Stimulated activated naive CD8-positive, alpha-beta T cell treated with anti-CD3 and anti-CD28 coated beads, Interleukin-15, amount 100 ng/mL, for 72 hours (primary cell): Measurements from ENCODE around the gene GALNT5.

Experiments used
- ATAC-seq: fragments of 150-1000 bp; cut with Tn5 transposase; 2 replicates; pipeline ENCODE4 v1.10.0; 2021; ENCODE audit warnings: mild to moderate bottlenecking, moderate library complexity
- DNase-seq, 2 donors: peaks; one replicate each; pipeline ENCODE4 v3.0.0; 2021 to 2022
- H3K27ac Mint-ChIP-seq, 2 donors: one replicate each; pipeline ENCODE4 v1.8.0; 2022; ENCODE audit warnings: mild to moderate bottlenecking in 2 of 2, mixed read lengths in 2 of 2, moderate library complexity in 2 of 2
- H3K27me3 Mint-ChIP-seq: one replicate; pipeline ENCODE4 v1.8.0; 2022; ENCODE audit warnings: mixed read lengths
- H3K4me1 Mint-ChIP-seq: one replicate; pipeline ENCODE4 v1.8.0; 2022; ENCODE audit warnings: mild to moderate bottlenecking, mixed read lengths
- H3K4me3 Mint-ChIP-seq, 2 donors: one replicate each; pipeline ENCODE4 v1.8.0; 2022; ENCODE audit warnings: mild to moderate bottlenecking in 2 of 2, mixed read lengths in 2 of 2, moderate library complexity in 1 of 2
- H3K9me3 Mint-ChIP-seq, 2 donors: one replicate each; pipeline ENCODE4 v1.8.0; 2022; ENCODE audit warnings: mixed read lengths in 2 of 2

Gene GALNT5

DNA sequence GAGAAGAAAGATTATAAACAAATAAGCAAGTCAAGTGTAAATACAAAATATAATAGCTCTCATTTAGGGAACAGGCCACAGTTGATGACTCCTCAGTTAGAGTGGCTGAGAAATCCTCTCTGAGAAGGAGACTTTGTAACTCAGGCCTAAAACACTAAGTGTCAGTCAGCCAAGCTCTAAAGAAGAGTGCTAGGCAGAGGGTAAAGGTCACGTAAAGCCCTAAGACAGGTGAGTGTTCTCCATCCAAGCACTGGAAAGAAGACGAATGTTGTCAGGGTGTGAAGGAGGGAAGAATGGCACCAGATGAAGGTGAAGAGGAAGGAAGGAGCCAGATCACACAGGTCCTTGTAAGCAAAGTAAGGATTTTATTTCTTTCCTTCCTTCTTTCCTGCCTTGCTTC lies 43.8 kb downstream of the GALNT5 start:
- ATAC-seq: no peak
- H3K27me3 Mint-ChIP-seq: peaks cover 8% of the 10 kb centered on the region
- no peak overlapping the region for H3K4me3 Mint-ChIP-seq
- DNase-seq: no peak
- no peak overlapping the region for H3K27ac Mint-ChIP-seq
- H3K9me3 Mint-ChIP-seq: no peaks in the 10 kb centered on the region
- H3K4me1 Mint-ChIP-seq: peaks cover 25% of the 10 kb centered on the region

DNA sequence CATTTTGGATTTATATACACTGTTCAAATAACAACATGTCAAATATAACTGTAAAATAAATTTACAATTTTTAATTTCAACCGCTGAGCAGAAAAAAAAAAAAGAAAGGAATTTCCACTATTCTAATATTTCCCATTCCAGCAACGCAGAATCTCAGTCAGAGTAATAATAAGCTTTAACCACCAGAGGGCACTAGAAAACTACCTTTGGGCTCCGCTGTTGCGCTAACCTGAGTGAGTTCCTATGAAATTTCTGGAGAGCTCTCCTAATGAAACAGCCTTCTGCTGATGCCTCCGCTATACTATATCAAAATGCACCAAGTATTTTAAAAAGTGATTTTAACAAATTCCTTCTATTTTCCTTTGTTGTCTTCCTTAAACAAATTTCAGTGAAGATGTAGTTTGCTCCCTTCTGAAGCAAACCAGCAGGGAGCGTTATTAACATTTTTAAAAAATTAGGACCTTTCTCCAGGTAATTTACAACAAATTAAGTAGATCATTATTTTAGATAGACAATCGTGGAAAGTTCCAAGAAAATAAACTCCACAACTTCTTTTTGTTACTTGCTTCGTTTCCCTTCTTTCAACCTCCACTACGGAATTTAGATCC lies 45.1 kb downstream of the GALNT5 start:
- H3K27me3 Mint-ChIP-seq: peaks cover 3% of the 10 kb centered on the region
- DNase-seq (peak; percentile 25 to 35), ATAC-seq (peak; percentile 64)
- H3K27ac Mint-ChIP-seq: no peak overlapping the region
- peaks cover 37% of the 10 kb centered on the region for H3K4me1 Mint-ChIP-seq
- no peaks in the 10 kb centered on the region for H3K9me3 Mint-ChIP-seq
- peak overlapping the region in 1 of 2 donors; percentile 20 for H3K4me3 Mint-ChIP-seq

DNA sequence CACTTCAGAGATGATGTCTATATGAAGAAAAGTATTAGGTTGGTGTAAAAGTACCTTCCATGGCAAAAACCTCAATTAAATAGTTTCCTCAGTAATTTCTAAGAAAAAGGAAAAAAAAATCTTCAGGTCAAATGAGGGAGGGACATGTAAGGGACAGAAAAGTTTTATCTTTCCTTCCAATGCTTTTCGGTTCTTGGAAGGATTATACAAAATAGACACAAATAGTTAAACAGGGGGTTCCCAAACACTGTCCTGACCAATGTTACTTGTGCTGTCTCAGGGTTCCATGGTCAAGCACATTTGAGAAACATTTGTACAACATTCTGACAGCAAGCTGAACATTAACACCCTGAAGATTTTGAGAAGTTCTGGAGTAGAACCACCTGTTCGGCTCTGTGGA lies 46.1 kb downstream of the GALNT5 start:
- Mint-ChIP-seq H3K9me3 (no peaks in the 10 kb centered on the region), H3K27ac (no peak overlapping the region), H3K4me3 (peak overlapping the region in 1 of 2 donors; percentile 18), H3K4me1 (peaks cover 39% of the 10 kb centered on the region), H3K27me3 (no peaks in the 10 kb centered on the region)
- DNase-seq (no peak), ATAC-seq (no peak)

DNA sequence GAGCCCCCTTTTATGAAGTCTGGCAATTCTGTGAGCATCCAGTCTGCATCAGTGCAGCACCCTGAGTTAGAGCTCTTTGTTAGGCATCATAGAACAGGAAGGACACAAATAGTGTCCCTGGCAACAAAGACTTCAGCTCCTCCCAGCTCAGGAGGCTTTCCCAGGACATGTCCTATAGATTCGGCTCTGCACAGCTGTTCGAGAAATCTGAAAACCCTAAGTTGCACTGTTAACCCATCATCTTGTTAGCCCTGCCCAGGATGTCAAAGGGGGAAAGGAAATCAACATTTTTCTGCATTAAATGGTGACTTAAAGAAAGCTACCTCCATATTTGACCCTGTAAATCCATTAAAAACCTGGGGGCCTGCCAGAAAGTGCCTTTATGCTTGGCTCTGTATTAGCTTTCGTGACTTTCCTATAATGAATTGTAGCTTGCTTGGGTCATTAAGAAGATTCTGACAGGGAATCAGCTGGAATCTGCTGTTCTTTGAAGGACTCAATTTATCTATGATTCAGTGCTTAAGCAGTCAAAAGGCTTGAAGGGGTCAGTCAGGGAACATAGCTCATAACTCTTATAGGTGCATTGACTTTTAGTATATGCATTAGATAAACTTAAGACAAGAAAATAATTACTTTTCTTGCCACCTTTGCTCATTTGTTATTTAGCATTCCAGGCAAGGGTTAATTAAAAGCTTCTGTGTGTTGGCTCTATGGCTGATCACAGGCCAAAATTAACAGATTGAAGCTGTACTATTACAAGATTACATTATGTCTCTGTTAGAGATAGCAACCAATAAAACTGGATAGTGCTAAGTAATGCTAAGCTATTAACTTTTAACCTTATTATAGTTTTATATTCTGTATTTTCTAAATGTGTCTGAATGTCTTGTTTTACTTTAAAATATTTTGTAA lies 47.6 kb downstream of the GALNT5 start:
- peaks cover 39% of the 10 kb centered on the region for H3K4me1 Mint-ChIP-seq

DNA sequence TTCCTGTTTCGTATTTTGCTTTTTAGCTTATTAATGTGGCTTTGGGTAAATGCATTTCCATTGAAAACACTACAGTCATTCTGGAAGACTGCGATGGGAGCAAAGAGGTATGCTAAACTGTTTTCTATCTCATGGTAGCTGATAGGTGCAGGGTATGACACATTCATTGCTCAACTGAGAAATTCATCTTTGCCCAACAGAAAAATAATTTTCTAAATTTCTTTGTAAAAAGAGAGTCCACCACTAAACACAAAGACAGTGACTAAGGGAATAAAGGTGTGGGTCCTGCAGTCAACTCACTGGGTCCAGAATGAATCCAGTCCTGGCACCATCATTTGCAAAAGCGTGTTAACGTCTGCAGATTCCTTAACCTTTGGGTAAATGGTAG lies 48.2 kb downstream of the GALNT5 start:
- no peak for ATAC-seq
- Mint-ChIP-seq H3K27ac (no peak overlapping the region), H3K9me3 (no peaks in the 10 kb centered on the region), H3K4me1 (peaks cover 39% of the 10 kb centered on the region), H3K27me3 (no peaks in the 10 kb centered on the region), H3K4me3 (no peak overlapping the region)
- no peak for DNase-seq

More for the DNA sequence above, 47.6 kb downstream of the GALNT5 start:
- Mint-ChIP-seq H3K27me3 (no peaks in the 10 kb centered on the region), H3K27ac (peak overlapping the region in 1 of 2 donors; percentile 73), H3K9me3 (no peaks in the 10 kb centered on the region), H3K4me3 (peak overlapping the region in 1 of 2 donors; percentile 30)
- peak; percentile 69 for ATAC-seq
- DNase-seq: no peak

DNA sequence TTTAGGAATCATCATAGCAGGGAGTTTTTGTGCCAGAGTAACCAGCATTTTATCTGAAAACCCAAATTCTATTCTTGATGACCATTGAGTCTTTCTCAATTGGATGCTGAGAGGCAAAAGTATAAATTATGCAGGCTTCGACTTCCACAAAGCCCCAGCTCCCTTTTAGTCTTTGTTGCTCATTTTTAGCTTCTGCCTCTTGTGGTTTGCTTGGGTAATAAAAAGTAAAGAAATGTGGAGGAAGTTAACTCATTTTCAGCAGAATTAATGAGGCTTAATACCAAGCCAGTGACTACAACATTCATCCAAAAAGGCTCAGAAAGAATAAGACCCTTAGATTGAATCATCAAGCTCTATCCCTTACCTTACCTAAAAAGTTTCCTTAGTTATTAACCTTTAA lies 49.5 kb downstream of the GALNT5 start:
- no peaks in the 10 kb centered on the region for H3K27me3 Mint-ChIP-seq
- H3K4me1 Mint-ChIP-seq: peaks cover 45% of the 10 kb centered on the region
- H3K27ac Mint-ChIP-seq: peak overlapping the region in 1 of 2 donors; percentile 82
- peak overlapping the region; percentile 59 to 75 for H3K4me3 Mint-ChIP-seq
- ATAC-seq: peak; percentile 65
- H3K9me3 Mint-ChIP-seq: no peaks in the 10 kb centered on the region
- DNase-seq: no peak

DNA sequence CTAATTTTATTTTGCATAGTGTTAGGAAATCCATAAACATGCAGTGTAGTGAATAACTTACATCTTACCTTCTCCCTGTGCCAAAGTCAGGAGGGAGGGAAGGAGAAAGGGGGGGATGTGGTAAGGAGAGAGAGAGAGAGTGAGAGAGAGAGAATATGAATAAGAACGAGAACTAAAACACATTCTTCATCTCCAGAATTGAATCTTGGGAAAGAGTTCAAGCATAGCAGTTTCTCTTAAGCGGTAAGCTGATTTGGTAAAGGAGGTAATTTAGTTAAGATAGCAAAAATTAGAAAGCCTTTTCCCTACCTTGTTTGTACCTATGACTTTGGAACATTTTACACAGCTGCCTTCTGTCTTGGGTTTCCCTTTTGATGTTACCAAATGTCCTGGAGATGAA lies 52.4 kb downstream of the GALNT5 start:
- no peak overlapping the region for H3K27ac Mint-ChIP-seq
- H3K4me1 Mint-ChIP-seq: peaks cover 30% of the 10 kb centered on the region
- no peaks in the 10 kb centered on the region for H3K9me3 Mint-ChIP-seq
- no peak for ATAC-seq
- no peaks in the 10 kb centered on the region for H3K27me3 Mint-ChIP-seq
- peak overlapping the region in 1 of 2 donors; percentile 22 for H3K4me3 Mint-ChIP-seq
- DNase-seq: no peak

DNA sequence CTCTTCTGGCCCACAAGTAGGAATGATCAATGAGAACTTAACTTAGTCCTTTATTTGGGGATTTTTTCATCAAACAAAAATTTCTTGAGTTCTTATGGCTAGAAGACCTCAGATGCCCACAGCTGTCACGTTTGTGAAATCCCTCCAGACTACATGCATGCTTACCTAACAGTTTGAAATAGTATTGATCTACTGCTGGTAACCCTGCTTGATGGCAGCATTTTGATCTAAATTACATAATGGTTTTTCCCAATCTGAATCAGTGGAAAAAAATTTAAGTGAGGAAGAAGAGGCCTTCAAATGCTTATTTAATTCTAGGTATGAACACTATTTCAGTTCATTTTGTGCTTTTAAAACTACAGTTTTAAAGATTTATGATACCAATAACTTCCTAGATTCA lies 54.2 kb downstream of the GALNT5 start:
- ATAC-seq: peak; percentile 29
- Mint-ChIP-seq H3K4me3 (peak overlapping the region in 1 of 2 donors; percentile 38), H3K9me3 (no peaks in the 10 kb centered on the region), H3K27ac (peak overlapping the region in 1 of 2 donors; percentile 28), H3K27me3 (no peaks in the 10 kb centered on the region), H3K4me1 (peaks cover 28% of the 10 kb centered on the region)
- DNase-seq: no peak

DNA sequence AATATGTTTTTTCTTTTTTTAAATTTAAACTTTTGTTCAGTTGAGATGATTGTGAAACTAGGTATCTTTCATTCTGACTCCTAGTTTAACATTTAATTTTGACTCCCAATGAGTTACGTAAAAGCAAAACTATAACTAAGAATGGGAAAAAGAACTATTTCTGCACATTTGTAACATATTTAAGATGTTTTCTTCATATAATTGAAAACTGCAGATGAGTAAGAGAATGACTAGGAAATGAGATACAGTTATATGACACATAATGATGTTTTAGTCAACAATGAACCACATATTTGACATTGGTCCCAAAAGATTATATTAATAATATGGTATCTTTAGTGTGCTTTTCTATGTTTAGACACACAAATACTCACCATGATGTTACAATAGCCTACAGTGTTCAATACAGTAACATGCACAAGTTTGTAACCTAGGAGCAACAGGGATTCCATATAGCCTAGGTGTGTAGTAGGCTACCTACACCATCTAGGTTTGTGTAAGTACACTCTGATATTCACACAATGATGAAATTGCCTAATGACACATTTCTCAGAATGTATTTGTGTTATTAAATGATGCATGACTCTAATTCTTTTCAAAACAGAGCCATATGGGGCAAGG lies 55.5 kb downstream of the GALNT5 start:
- H3K9me3 Mint-ChIP-seq: no peaks in the 10 kb centered on the region
- DNase-seq: no peak
- H3K4me1 Mint-ChIP-seq: peaks cover 18% of the 10 kb centered on the region
- H3K27ac Mint-ChIP-seq: peak overlapping the region in 1 of 2 donors; percentile 81
- peak; percentile 81 for ATAC-seq
- peak overlapping the region in 1 of 2 donors; percentile 18 for H3K4me3 Mint-ChIP-seq
- no peaks in the 10 kb centered on the region for H3K27me3 Mint-ChIP-seq

DNA sequence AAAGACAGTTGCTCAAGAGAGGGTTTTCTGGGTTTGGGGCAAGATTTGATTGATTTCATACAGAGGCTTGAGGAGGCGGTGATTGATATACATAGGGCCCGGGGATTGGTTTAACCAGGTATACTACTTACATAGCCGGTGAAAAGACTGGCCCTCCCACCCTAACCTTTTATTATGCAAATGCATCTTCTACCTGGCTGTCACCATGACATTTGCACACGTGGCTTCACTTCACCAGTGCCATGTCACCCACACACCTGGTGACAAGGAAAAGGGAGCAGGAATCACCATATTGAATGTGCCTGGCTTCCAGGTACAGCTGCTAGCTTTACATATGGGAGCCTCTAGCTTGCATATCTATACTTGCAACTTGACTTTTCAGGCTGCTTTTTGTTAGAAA lies 58.4 kb downstream of the GALNT5 start:
- Mint-ChIP-seq H3K9me3 (no peaks in the 10 kb centered on the region), H3K4me3 (no peak overlapping the region), H3K27ac (no peak overlapping the region), H3K4me1 (peaks cover 30% of the 10 kb centered on the region), H3K27me3 (no peaks in the 10 kb centered on the region)
- no peak for DNase-seq
- no peak for ATAC-seq

DNA sequence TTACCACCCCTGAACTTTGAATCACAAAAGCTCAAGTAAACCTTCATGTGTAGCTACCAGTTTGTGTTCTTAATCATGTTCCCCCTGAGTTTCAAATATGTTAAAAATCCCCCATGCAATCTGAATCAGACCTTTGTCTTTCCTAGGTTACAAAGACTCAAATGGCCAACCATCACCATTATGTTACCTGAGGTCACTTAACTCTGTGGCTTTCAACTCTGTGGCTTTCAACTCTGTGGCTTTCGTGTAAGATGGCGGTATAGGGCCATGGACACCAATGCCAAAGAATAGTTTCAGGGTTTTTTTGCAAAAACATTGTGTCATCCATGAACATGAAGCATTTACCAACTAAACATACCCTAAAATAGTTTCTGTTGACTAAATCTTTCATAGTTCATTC lies 61.4 kb downstream of the GALNT5 start:
- Mint-ChIP-seq H3K4me3 (no peak overlapping the region), H3K4me1 (peaks cover 39% of the 10 kb centered on the region), H3K27me3 (no peaks in the 10 kb centered on the region), H3K9me3 (no peaks in the 10 kb centered on the region), H3K27ac (no peak overlapping the region)
- ATAC-seq (peak; percentile 91), DNase-seq (peak in 1 of 2 donors; percentile 50)

DNA sequence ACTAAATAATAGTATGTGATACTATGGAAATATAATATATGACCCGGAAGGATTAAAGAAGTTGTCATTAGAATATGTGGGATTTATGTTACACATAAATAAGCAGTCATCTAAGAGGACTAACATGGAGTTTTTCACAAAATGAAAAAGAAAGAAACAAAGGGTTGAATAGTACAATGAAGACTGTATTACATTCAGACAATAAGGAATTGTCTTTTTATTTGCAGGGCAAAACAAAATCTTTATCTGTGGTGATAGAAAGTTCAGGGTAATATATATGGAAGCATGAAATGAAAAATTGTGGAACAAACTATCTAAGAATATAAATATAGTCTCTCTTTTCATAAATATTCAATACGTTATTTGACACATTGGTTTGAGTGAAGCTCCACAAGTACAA lies 62.3 kb downstream of the GALNT5 start:
- no peaks in the 10 kb centered on the region for H3K9me3 Mint-ChIP-seq
- no peaks in the 10 kb centered on the region for H3K27me3 Mint-ChIP-seq
- no peak overlapping the region for H3K27ac Mint-ChIP-seq

DNA sequence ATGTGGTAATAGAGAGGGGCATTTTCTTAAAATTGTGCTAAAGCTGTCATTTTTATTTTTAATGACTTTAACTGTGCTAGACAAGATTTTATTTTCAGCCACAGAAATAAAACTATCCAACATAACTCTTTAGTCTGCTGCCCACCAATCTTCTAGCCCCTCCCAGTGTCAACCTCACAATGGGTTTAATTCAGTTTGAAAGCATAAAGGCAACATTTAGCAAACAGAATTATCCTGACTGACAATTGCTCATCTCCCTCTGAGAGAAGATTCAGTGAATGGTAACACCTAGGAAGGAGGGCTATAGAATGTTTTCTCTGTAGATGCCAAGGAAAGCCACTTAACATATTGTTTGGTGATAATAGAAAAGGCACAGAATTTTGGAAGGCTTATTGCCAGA lies 62.9 kb downstream of the GALNT5 start:
- Mint-ChIP-seq H3K27me3 (no peaks in the 10 kb centered on the region), H3K4me3 (peak overlapping the region in 1 of 2 donors; percentile 8), H3K9me3 (no peaks in the 10 kb centered on the region), H3K4me1 (peaks cover 37% of the 10 kb centered on the region), H3K27ac (no peak overlapping the region)
- DNase-seq (no peak), ATAC-seq (no peak)

More for the DNA sequence above, 62.3 kb downstream of the GALNT5 start:
- DNase-seq (no peak), ATAC-seq (no peak)
- no peak overlapping the region for H3K4me3 Mint-ChIP-seq
- peaks cover 39% of the 10 kb centered on the region for H3K4me1 Mint-ChIP-seq

DNA sequence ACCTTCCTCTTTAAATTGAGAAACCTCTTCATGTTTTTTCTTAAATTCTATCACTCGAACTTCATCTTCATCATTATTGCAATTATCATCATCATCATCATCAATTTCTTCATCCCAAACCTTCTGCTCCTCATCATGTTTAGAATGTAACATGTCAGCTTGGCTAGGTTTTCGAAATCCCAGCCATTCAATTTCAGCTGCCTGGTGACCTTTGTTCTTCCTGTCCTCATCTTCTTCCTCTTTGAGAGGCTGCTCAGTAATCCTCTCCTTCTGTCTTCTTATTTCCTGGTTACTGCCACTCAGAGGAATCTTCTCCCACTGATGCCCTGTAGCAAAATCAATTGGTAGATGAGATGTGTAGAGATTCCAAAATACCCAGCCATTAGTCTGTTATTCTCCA lies 64.0 kb downstream of the GALNT5 start:
- DNase-seq (no peak), ATAC-seq (no peak)
- H3K27me3 Mint-ChIP-seq: no peaks in the 10 kb centered on the region
- no peaks in the 10 kb centered on the region for H3K9me3 Mint-ChIP-seq
- peak overlapping the region in 1 of 2 donors; percentile 39 for H3K4me3 Mint-ChIP-seq
- no peak overlapping the region for H3K27ac Mint-ChIP-seq
- H3K4me1 Mint-ChIP-seq: peaks cover 34% of the 10 kb centered on the region

DNA sequence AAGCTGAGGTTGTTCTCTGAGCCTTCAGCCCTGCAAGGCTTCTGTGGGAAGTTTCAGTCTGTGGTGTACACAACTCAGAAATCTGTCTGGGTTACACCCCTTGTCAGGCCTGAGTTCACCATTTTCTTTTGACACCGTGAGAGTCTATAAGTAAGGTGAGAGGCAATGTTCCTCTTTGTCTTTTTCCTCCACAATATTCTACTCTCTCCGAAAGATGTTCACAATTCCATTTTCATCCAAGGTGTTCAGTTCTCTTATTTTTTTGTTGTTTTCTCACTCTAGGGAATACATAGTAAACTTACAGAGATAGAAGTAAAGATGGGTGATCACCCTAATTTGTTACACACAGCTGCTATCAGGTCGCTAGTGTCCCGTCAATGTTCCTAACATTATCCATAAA lies 64.9 kb downstream of the GALNT5 start:
- H3K27ac Mint-ChIP-seq: no peak overlapping the region
- H3K9me3 Mint-ChIP-seq: no peaks in the 10 kb centered on the region
- ATAC-seq: no peak
- DNase-seq: no peak
- no peak overlapping the region for H3K4me3 Mint-ChIP-seq
- no peaks in the 10 kb centered on the region for H3K27me3 Mint-ChIP-seq
- H3K4me1 Mint-ChIP-seq: peaks cover 42% of the 10 kb centered on the region

DNA sequence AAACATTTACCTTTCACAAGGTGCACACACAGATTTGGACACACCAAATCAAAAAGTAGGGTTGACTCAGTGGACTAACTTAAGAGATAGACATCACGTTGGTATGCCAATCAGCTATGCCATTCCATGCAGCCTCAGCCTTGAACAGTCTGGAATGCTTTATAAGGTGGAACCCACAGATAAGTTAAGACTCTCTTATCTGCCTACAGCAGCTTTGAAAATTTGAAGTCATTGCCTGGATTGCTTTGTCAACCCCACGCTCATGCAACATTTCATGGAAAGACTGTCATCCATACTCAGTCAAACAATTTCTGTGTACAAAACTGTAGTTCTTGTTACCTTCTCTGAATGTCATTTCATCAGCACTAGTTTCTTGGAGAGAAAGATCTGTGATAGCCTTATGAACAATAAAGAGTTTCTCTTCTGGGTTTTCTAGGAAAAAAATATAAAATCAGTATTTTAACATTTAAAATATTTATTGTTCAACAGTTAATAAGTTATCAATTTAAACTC lies 66.9 kb downstream of the GALNT5 start:
- peaks cover 52% of the 10 kb centered on the region for H3K4me1 Mint-ChIP-seq
- H3K4me3 Mint-ChIP-seq: no peak overlapping the region

More for the DNA sequence above, 66.9 kb downstream of the GALNT5 start:
- Mint-ChIP-seq H3K9me3 (no peaks in the 10 kb centered on the region), H3K27me3 (no peaks in the 10 kb centered on the region), H3K27ac (no peak overlapping the region)
- no peak for DNase-seq
- ATAC-seq: no peak
